NT2/D1 (cell line): Measurements from ENCODE around the gene NUDT1.

ENCODE experiments used
- YY1 ChIP-seq: IDR thresholded peaks from 2 replicates; pipeline ENCODE4 v1.6.1; 2011; ENCODE audit not compliant: insufficient read length, insufficient read depth
- ZNF274 ChIP-seq: IDR thresholded peaks from 2 replicates; pipeline ENCODE4 v1.6.1; 2011; ENCODE audit warnings: mild to moderate bottlenecking, low read depth, low read length

- no peak for TF ChIP-seq YY1
- TF ChIP-seq ZNF274, result no peak
Measured at GRCh38 chr7:2196381-2197378, 45.3 kb upstream of the NUDT1 start.
